ENCODE data around the gene ATP8A2.
A peak's percentile ranks its signal among the peaks of the same experiment; 100 is the strongest.

ATP8A2 gene

DNA sequence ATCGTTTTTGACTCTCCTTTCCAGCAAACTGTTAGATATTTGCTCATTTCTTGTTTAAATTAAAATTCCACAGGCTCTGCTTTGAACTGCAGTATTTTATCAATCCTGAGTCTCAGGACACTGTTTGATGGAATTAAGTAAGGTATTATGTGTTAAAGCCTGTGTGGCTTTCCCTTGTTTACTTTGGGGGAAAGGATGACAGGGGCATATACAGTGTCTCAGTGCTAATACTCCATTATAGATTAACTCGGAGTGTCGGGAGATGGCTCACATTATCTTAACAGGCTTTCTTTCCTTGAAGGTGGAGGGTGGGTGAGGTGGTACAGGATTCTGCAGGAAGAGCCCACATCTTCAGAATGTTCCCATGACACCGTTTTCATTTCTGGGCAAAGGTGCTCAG, 595.4 kb downstream of the ATP8A2 start:
- no peak for DNase-seq (ENCODE audit: low spot score)

DNA sequence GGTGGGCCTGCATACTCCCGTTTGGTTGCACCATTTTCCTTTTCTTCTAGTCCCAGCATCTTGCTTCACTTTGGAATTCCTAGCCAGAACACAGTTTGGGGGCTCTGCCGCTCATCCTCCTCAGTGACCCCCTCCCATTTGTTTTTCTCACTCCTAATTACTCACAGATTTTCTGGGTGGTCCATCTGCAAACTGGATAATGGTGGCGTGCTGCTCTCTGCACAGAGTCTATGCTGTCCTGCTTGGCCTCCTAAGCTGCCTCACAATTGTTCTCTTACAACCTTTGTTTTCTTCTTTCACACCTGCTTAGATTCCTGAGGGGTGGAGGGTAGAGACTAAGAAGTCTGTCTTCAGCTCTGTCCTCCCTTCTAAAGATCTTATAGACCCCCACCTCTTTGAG, 599.3 kb downstream of the ATP8A2 start:
- no peak for DNase-seq (ENCODE audit: low spot score)

DNA sequence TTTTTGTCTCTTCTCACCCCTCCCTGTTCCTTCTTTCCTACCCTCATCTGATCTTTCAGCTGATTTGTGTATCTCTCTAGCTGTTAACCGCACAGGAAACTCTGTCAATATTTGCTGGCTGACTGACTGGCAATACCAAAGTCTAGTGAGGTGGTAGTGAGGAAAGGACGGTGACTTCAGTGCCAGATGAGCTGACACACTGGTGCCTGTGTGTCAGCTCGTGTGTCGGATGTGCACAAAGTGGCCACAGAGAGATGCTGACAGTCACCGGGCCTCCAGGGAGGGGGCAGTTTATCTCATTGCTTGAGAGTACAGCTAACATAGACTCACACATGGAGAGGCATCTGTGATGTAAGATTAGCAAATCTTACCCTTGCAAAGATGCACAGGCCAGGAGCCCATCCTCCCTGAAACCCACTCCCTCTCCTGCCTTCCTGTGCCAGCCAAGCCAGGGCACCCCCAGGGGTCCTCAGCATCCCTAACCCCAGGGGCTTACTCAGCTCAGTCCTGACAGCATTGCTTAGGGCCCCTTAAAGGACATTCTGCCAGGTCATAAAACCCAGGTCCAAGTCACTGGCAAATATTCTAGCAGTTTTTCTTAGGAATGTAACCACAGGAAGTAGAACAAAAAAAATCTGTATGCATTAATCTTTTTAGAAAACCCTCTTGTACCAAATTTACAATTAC, 599.8 kb downstream of the ATP8A2 start:
- DNase-seq (ENCODE audit: low spot score), result peak; percentile 66

DNA sequence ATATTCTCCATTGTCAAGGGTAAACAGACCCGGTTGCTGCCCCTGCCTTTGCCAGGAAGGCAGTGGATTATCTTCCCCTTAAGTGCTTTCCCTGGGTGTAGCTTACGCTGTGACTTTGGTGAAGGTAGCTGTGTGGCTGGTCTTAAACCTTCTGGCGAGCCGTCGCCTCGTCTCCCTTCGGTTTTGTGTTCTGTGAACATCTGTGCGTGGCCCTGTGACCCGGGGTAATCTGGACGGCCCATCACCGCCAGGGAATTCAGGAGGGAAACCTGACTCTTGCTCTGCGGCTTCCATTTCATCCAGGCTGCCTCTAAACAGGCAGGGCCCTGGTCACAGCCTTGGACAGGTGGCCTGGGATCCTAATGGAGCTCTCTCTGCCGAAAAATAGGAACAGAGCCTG, 601.3 kb downstream of the ATP8A2 start:
- no peak for DNase-seq (ENCODE audit: low spot score)

DNA sequence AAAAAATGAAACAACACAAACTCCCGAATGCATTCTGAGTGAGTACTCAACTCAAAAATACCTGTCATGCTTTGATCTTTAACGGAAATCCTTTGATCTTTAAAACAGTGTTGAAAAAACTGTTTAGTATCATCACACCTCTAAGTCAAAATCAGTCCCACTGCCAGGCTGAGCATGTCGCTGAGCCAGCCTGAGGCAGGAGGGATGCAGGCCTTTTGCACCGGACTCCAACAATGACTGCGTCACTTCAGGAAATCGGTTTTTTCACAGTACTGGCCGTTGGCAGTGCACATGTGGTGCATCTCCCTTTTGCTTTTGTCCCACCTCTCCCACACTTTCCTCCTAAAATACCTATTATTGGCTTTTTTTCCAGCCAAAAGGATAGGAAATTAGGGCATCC, 601.8 kb downstream of the ATP8A2 start:
- DNase-seq (ENCODE audit: low spot score), result peak; percentile 30

DNA sequence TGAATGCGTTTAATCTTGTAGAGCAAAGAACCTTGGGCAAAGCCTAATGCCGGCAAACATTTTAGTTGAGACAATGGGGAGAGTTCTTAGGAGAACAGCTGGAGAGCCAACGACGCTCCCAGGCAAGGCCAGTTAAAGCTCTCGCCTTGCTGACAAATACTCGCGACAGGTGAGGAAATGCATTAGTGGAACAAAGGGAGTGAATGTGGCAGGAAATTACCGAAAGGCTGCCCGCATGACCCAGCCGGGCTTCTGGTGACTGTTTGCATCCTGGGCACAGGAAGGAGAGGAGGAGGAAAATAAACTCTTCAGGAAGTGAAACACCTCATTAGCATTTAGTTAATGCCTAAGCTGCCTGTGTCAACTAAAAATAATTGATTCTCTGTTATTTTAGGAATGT, 605.4 kb downstream of the ATP8A2 start:
- DNase-seq (ENCODE audit: low spot score), result no peak

DNA sequence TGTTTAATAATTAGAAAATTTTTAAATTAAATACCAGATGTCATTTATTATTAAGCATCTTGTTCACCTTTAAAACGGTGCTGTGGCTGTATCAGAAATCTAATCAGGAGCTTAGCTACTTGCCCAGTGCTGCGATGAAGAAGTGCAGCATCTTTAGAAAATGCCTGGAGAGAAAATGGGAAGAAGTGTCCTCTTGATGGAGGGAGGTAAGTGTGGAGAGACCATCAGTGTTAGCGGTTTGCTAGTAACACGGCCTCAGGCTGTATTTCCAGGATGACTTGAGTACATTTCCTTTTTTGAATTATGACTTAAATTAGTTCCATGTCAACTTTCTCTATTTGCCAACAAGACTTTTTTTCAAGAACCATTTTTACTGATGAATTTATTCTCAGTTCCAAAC, 605.9 kb downstream of the ATP8A2 start:
- DNase-seq (ENCODE audit: low spot score), result no peak

DNA sequence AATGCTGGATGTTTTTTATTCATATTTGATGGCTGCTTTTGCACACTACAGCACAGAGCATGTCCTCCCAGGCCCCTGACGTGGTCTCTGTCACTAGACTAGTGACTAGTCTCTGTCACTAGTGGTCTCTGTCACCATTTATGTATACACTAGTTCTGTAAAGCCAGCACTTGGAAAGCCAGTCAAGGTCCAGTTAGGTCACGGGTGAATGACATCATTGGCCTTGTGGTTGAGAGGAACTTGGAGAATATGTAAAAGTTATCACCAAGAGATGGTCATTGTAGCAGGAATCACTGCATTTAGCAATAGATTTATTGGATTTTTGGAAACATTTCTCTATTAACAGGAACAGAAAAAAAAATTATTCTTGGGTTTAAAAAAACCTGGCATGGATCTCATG, 607.2 kb downstream of the ATP8A2 start:
- DNase-seq (ENCODE audit: low spot score), result no peak

DNA sequence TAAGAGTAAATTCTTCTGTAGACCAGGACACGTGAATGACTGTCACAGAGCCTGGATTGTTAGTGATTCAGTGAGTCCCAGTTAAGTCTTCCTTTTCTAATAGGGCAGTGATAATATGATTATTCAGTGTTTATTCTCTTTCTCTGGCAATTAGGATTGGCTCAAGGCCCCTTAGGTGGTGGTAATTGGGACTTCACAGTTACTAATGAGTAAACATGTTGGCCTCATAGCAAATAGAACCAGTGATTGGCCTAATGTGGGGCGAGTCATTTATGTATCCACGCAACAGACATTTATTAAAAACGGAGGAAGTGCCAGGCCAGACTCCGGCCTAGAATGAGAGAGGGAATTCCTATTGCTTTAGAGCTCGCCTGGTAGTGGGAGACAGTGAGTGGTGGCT, 607.6 kb downstream of the ATP8A2 start:
- no peak for DNase-seq (ENCODE audit: low spot score)

DNA sequence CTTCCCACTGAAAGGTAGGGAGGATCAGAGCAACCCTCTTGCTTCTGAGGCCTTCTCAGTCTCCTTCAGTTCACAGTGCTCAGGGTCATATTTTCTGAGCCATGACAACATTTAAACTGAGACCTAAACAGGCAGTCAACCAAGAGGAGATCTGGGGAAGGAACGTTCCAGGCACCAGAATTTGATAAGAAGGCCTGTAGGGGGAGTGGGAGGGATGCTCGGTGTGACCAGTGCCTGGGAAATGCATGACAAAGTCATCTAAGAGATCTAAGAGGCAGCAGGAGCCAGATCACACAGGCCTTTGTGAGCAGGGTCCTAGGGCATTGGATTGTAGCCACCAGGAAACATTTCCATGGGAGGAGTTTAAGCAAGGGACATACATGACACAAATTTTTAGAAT, 608.5 kb downstream of the ATP8A2 start:
- DNase-seq (ENCODE audit: low spot score), result no peak

DNA sequence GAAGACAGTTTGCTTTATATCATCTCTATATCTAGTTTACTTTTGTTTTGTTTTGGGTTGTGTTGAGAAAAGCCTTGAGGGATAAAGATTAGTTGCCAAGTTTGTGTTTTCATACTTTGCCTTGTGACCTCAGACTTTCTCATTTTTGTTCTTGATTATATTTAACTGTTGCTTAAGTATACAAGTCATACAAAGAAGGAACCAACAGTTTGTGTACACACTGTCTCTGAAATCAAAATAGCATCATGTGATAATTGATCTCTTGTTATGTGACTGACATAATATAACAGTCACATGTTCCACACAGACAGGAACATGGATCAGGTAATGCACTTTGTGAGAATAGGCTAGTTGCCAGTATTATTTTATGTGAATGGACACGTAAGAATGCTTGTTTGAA, 609.3 kb downstream of the ATP8A2 start:
- no peak for DNase-seq (ENCODE audit: low spot score)

DNA sequence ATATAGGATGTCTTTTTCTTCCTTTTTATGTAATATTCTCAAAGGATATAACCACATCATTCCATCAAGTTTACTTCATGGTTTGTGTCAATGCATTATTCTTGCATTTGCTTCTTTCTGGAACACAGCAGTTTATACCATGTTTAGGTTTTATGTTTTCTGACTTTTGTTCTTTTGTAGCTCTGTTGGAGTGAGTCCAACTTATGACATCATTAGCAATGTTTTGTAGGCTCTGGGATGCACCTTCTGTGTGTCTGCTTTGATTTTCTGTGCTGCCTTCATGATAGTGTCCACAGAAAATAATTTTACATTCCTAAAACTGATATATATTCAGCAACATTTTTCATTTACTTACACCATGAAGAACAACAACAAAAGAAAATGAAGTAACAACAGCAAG, 611.1 kb downstream of the ATP8A2 start:
- no peak for DNase-seq (ENCODE audit: low spot score)

DNA sequence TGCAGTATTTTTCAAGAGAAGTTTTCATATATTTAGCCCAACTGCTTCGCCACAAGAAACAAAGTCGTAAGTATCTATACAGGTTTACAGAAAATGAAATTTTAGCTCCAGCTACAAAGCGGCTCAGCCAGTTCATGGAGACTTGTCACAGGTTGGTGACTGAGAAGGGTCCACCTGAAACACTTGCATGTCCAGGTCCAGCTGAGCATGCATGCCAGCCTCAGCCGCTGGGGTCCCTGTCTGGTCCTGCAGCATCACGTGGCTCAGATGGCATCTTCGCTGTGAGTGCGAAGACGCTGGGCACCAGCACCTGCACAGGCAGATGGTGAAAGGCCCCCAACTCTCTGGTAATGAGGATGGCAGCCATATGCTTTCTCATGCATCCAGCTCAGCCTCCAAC, 616.2 kb downstream of the ATP8A2 start:
- DNase-seq (ENCODE audit: low spot score), result no peak

DNA sequence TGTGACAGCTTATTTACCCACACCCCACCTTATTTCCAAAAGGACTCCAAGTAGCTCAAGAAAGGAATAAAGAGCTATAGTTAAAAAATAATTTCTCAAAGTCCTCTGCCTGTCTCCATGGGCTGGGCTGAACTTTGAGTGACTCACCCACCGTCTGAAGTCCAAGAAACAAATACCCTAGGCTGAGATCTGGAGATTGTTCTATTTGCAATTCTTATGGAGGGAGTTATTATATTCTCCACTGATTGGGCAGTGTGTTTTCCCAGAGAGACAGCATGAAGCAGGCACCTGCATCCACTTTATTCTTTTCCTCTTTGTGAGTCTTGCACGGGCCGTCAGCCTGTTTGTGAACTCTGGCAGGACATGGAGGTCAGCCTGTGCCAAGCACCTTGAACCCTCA, 616.9 kb downstream of the ATP8A2 start:
- DNase-seq (ENCODE audit: low spot score), result no peak

DNA sequence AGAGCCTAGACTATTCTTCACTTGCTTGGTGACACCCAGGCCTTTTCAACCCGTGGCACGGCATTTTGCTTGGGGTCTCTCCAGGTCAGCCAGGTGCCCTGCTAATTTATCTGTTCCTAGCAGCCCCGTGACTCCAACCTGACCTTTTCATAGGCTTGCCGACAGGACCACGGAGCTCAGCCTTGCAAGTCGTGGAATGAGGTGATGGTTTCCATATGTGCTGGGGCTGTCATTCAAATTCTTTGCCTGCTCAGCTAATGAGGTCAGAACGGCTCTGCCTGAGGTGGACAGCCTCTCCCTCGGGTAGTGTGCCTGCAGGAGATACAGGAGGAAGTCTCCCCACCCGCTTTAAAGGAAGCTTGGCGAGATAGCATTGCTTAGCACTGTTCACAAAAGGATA, 619.0 kb downstream of the ATP8A2 start:
- no peak for DNase-seq (ENCODE audit: low spot score)

DNA sequence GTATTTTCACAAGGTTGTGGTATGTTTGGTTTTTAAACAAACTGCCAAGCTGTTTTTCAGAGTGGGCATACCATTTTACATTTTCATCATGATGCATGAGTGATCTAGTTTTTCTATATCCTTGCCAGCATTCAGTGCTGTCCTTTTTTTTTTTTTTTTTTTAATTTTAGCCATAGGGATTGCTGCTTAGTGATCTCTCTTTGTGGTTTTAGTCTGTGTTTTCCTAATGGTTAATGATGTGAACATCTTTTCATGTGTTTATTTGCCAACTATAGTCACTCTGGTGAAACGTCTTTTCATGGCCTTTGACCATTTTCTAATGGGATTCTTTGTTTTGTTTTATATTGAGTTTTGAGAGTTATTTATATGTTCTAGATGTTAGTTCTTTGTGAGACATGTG, 620.3 kb downstream of the ATP8A2 start:
- no peak for DNase-seq (ENCODE audit: low spot score)

DNA sequence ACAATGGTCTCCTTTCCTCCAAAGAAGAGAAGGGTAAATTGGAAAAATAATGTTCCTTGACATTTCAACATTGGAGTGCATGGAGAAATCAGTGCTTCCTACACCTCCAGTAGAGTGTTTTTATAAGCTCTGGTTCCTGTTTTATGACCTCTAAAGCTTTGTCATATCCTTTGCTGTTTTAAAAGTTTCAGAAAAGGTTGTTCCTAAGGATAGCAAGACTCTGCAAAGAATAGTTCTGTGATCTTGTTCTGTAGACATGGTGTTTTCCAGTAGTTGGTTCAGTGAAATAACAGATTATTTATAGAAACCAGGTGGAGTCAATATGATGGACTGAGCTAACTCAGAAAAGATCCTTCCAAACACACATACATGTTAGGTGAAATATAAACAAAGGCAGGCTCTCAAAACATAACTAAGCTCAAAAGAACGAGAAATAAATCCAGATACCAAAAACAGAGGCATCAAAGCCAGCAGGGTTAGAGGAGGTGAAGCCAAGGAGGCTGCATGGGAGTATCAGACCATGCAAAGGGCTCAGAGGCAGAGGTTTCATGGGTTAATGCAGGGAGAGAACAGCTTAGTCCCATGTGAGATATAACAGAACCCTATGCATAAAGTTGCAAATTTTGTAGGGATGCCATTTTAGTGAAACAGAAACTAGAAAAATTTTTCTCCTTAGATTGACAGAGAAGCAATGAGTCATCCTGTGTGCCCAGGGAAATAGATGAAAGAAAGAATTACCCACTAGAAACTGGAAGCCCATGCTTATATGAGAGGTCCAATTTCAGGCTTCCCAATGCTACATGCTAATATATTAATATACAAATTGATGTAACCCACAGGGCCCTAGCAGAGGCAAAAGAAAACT, 635.7 kb downstream of the ATP8A2 start:
- DNase-seq (ENCODE audit: low spot score), result no peak

DNA sequence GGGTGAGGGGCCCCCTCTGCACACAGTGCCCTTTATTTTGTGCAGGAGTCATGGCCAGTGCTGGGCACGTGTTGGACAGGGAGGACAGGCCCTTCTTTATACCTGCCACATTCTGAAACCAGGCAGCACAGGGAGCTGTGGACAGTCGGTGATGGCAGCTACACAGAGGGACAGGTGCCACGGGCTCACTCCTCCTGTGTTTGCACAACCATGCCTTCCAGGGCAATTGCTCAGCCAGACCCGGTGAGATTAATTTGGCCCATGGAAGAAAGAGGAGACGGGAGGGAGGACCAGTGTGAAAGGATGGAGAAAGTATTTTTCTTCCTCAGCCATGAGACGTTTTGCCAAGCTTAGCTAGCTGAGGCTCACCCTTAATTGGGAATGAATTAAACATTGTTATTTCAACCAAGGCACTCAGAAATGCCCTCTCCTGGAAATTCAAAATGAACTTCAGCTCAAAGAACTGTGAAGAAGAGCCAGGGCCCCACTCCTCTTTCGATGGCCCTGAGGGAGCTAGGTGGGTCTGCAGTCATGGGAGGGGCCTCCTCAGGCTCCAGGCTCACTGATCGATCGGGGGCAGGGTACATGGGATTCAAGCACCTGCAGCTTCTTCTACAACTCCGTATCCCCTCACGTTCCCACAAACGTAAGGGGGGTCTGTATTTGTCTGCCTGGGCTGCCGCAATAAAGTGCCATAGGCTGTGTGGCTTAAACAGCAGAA, 638.9 kb downstream of the ATP8A2 start:
- DNase-seq (ENCODE audit: low spot score), result no peak

DNA sequence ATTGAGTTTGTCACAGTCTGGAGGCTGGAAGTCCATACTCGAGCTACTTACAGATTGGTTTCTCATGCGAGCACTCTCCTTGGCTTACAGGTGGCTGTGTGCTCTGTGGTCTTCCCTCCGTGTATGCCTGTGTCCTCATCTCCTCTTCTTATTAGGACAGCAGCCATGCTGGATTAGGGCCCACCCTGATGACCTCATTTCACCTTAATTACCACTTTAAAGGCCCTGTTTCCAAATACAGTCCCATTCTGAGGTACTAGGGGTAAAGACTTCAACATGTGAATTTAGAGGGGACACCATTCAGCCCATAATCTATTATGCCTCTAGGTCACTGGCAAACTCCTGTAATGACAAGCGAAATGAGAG, 639.4 kb downstream of the ATP8A2 start:
- DNase-seq (ENCODE audit: low spot score), result no peak

DNA sequence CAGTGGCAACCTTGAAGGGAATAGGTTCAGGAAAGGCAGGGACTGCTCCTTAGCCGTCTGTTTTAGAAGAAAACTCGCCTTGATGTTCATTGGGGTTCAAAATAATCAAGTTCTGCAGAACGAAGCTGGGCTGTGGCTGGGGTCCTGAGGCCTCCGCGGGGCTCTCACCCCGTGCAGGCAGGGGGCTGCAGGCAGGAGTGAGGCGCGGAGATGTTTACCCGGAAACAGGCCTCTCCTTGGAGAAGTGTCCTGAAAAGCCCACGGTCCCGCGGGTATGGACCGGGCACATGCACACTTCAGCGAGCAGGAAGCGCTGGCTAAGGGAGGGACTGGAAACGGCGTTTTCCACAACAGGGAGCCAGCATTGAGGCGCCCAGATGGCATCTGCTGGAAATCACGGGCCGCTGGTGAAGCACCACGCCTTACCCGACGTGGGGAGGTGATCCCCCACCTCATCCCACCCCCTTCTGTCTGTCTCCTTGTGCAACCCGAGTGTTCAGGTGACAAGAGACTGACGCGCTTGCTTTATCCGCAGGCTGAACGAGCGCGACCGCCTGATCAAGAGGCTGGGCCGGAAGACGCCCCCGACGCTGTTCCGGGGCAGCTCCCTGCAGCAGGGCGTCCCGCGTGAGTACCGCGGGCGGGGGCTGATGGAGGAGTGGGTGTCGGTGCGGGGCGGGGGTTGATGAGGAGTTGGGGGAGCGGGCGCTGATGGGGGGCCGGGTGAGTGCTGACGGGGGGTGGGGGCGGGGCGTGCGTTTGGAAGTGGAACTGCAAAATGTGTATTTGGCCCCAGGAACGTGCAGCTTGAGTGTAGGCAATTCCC, 640.4 kb downstream of the ATP8A2 start:
- peak; percentile 39 for DNase-seq (ENCODE audit: low spot score)

DNA sequence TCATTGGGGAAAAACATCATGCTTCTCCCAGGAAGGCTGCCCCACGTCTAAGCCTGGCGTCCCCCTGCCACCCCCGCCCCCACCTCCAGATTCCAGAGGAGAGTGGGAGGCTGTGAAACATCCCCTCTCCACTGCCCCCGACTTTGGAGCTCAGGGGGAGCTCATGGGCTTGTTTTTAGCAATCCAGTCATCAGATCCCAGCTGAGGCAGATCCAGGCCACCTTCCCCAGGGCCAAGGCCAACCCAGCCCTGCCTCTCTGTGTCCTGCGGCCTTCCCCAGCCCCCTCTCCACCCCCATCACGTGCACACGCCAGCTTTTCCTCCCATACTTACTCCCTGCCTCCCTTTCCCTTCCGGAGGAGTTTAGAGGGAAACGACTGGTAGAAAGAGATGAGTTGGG, 641.2 kb downstream of the ATP8A2 start:
- no peak for DNase-seq (ENCODE audit: low spot score)

All from CD4-positive, alpha-beta T cell treated with Interleukin-2 at 100 ng/mL for 4 hours (primary cell).